GM19043 (cell line): ENCODE data around the gene PPFIA1.
"Not testable (repeated sequence)": the region's sequence is repeated elsewhere in the genome, so short reads cannot be mapped to it uniquely, and the experiment has no call there.

Experiments
- ATAC-seq: cut with Tn5 transposase; IDR thresholded peaks from one replicate; pipeline ENCODE4 v1.9.1; 2021; ENCODE audit warnings: low read depth; ENCODE audit not compliant: unreplicated experiment

The PPFIA1 gene

GRCh38 chr11:70250876-70251658 lies 19.4 kb upstream of the PPFIA1 start:
- ATAC-seq = no peak

DNA sequence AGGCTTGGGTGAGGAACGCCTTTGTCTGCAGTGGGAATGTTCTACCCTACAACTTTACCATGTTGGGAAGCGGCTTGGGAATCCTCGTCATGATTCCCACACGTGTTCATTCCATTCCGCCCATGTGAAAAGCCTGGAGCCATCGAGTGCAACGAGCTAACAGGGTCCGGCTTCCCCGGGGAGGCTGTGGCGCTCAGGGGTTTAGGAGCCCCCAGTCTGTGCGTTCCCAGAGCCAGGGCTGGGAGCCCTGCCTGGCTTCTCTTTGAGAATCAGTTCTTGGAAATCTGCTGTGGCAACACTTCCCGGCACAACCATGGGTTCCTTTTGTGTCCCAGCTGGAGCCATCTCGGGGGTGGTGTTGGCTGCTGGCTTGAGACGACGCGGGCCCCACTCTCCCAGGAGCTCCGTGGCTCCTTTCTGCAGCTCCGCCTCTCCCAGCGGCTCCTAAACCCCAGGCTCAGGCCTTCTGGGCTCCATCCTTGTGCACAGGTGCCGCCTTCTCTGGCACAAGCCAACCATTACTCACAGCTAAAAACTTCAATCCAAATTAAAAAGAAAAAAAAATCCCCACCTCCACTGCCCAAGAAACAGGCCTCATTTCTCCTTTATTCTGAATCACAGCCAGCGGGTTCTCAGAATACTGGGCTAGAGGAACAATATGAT lies 18.7 kb upstream of the PPFIA1 start:
- ATAC-seq = no peak

GRCh38 chr11:70252844-70253243 lies 17.6 kb upstream of the PPFIA1 start:
- ATAC-seq = peak; percentile 53

DNA sequence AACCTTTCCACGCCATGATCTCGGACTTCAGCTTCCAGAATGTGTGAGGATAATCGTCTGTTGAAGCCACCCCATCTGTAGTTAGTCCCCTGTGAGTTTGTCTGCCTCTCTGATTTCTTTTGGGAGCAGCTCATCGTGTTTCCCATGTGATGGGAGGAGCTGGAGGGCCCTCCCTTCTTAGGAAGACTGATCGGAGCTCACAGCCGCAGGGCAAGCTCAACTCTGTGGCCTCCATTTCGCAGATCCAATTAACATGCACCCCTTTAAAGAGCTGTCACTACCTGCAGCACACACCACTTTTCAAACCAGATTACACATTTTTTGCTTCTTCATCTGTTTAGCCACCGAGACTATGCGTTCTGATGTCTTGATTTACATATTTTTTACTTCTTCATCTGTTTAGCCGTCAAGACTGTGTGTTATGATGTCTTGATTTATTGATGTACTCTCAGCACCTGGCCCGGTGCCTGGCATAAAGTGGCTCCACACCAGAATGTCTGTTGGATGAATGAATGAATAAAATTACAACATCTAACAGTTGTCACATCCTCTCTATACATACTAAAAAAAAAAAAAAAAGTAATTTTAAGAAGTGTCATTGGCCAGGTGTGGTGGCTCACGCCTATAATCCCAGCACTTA lies 14.9 kb upstream of the PPFIA1 start:
- no peak for ATAC-seq

DNA sequence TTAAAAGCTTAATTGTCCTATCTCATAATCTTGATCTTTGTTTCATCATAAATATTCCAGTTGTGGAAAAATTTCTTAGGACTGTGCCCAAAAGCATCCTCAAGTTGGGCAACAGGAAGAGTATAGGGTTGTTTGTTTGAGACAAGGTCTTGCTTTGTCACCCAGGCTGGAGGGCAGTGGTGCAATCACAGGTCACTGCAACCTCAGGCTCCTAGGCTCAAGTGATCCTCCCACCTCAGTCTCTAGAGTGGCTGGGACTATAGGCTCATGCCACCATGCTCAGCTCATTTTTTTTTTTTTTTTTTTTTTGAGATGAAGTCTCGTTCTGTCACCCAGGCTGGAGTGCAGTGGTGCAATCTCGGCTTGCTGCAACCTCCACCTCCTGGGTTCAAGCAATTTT lies 11.4 kb upstream of the PPFIA1 start:
- ATAC-seq = not testable (repeated sequence)

- no peak for ATAC-seq
These were observed 7.5 kb upstream of the PPFIA1 start for GRCh38 chr11:70262951-70263350.

DNA sequence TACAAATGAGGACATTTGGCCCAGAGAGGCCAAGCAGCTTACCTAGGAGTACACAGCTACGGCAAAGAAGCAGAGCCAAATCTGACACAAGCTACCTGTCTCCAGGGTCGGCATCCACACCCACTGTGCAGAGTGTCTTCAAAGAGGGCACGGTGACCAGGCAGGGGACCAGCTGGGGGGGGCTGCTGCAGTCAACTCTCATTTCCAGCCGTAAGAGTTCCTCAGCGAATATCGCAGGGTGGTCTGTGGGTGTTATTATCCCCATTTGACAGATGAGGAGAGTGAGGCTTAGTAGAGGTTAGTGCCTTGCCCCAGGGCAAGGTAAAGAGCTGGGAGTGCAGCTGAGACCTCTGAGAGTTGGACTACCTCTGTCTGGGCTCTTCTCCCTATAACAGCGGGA lies 7.1 kb upstream of the PPFIA1 start:
- ATAC-seq = no peak

GRCh38 chr11:70265341-70265740 lies 5.1 kb upstream of the PPFIA1 start:
- no peak for ATAC-seq

DNA sequence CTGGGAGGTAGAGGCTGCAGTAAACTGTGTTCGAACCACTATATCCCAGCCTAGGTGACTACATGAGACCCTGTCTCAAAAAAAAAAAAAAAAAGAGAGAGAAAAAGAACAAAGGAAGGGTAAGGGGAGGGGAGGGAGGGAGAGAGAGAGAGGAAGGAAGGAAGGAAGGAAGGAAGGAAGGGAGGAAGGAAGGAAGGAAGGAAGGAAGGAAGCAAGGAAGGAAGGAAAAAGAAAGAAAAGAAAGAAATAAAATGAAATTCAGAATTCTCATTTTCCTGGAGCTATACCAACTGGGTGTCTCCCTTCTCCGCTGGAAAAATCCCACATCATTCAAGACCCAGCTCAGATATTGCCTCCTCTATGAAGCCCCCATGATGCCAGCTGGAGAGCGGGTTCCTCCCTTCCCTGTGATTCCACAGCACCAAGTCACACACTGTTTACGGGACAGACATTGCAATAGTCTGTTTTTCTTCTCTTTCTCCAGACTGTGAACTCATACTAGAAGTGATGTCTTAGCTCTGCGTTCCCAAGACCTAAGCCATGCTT lies 3.0 kb upstream of the PPFIA1 start:
- no peak for ATAC-seq

DNA sequence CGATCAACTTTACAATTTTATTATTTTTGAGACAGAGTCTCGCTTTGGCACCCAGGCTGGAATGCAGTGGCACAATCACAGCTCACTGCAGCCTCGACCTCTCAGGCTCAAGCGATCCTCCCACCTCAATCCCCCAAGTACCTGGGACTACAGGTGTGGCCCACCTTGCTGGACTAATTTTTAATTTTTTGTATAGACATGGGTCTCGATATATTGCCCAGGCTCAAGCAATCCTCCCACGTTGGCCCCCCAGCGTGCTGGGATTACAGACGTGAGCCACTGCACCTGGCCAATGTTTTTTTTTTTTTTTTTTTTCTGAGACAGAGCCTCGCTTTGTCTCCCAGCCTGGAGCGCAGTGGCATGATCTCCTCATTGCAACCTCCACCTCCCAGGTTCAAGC lies 2.0 kb upstream of the PPFIA1 start:
- ATAC-seq = no peak

- ATAC-seq = peak; percentile 34
These were observed 573 bp downstream of the PPFIA1 start for GRCh38 chr11:70270877-70271648.

- no peak for ATAC-seq
These were observed 1.1 kb downstream of the PPFIA1 start for GRCh38 chr11:70271649-70271953.

GRCh38 chr11:70272009-70272408 lies 1.5 kb downstream of the PPFIA1 start:
- no peak for ATAC-seq

GRCh38 chr11:70278994-70279393 lies 8.5 kb downstream of the PPFIA1 start:
- ATAC-seq = no peak

- ATAC-seq = no peak
These were observed 10.7 kb downstream of the PPFIA1 start for GRCh38 chr11:70281156-70281609.

- no peak for ATAC-seq
These were observed 11.5 kb downstream of the PPFIA1 start for GRCh38 chr11:70282012-70282411.

GRCh38 chr11:70288721-70289120 lies 18.2 kb downstream of the PPFIA1 start:
- ATAC-seq = no peak

DNA sequence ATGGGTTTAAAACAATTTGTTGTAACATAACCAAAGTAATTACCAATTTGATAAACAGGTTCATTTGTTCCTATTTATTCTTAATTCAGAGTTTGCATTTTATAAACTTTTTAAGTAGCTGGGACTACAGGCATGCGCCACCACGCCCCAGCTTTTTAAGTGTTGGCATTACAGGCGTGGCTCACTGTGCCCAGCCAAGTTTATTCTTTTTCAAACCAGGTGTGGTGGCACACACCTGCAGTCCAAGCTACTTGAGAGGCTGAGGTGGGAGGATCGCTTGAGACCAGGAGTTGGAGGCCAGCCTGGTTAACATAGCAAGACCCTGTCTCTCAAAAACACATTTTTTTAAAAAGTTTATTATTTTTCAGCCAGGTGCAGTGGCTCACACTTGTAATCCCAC lies 19.1 kb downstream of the PPFIA1 start:
- no peak for ATAC-seq

- no peak for ATAC-seq
These were observed 20.0 kb downstream of the PPFIA1 start for GRCh38 chr11:70290361-70291065.

DNA sequence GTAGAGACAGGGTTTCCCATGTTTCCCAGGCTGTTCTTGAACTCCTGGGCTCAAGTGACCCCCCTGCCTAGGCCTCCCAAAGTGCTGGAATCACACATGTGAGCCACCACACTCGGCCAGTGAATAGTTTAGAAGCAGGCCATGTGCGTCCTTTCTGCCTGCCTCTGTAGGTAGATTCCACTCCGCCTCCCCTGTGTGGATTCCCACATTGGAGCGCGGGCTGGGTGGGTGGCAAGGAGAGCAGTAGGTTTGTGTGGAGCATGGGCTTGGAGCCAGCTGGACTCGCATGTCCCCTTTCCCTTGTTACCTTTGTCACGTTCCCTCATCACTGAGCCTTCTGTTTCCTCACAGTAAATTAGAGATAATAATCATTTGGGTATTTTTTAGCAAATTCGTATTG lies 21.7 kb downstream of the PPFIA1 start:
- no peak for ATAC-seq
